IPS-11a (cell line): ENCODE results near the gene NME5.
"Not testable (repeated sequence)": the region's sequence is repeated elsewhere in the genome, so short reads cannot be mapped to it uniquely, and the experiment has no call there.

ENCODE experiments used
- H3K4me3 ChIP-seq: one replicate; pipeline ENCODE4 v1.5.1; 2013; ENCODE audit warnings: low read depth, low read length, control low read depth

Gene NME5

DNA sequence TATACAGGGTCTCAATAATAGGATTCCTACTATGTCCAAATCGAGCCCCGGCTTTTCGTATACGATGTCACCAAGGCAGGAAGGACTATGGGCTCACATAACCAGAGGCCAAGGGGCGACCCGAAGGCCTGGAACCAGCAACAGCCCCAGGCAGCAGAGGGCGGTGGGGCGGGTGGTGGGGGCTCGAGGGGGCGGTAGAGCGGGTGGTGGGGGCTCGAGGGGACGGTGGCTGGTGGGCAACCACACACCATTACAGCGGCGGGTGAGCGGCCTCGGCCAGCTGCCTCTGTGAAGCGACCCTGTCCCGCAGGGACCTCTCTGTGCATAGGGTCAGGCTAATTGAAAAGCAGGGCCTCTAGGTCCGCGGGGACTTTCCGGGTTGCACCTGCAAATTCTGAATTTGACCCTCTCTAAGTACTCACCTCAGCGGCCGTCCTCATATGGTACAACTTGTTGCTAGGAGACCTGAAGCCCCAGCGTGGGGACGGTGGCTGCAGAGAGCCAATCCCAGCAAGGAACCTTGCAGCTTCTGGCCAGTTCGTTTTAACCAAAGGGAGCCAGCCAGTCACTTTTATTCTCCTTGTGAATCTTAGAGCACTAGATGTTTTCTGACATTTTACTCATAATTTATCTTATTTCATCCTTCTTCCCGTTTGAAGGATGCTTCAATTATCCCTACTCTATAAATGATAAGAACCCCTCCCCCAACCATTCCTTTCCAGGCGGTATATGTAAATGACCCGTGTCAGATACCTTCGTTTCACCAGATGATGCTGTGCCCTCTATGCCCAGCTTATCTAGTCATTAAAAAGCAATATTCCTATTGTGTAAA is at the start of gene NME5:
NME5 (minus strand) TSS at position 480 of the 832 bp plus-strand sequence. CDS start 648 bp downstream, outside the sequence.
- peak within 1 kb of the TSS; percentile 60 for H3K4me3 ChIP-seq

DNA sequence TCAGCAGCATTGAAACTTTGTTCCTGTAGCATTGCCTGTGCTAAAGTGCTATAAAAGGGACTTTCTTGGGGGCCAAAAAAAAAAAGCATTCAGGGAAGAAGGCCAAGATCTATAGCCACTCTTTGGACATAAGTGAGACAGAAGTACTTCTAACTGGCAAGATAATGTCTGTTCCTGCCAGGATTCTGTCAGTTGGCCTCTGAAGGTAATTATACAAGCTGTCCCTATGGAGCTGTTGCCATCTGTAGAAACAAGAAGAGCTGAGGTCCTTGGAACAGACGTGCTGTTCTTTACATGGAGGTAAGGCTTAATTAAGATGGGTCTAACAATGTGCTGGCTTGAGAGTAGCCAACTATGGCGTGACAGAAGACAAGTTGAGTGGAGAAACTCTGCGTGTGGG is 49.4 kb upstream of the NME5 start:
- H3K4me3 ChIP-seq, result no peak overlapping the region

DNA sequence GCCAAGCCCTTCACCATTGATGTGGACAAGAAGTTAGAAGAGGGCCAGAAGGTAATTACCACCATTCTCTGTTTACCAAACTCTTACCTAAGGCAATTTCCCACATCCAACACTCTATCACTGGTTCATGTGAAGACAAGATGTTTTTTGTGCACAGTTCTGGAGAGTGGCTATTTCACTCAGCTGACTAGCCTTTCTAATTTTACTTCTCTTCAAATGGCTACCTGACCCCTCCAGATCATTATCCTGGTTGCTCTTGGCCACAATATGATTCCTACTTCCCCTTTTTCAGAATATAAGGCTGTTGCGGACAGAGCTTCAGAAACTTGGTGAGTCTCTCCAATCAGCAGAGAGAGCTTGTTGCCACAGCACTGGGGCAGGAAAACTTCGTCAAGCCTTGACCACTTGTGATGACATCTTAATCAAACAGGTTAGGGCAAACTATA is 46.8 kb upstream of the NME5 start:
- H3K4me3 ChIP-seq, result no peak overlapping the region

DNA sequence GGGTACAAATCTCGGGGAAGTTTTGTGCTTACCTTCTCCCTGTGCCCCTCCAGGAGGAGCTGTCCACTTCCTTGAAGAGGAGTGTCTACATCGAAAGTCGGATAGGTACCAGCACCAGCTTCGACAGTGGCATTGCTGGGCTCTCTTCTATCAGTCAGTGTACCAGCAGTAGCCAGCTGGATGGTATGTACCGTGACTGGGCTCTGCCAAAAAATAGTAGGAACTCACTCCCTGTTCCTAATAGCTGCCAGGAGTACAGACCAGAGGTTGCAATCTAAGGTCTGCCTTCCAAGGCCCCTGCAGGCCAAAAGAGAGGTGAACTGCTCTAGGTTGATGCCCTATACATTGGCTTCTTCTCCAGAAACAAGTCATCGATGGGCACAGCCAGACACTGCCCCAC is 43.6 kb upstream of the NME5 start:
- H3K4me3 ChIP-seq, result no peak overlapping the region

- H3K4me3 ChIP-seq, result no peak overlapping the region
Measured at GRCh38 chr5:138180841-138181240, 41.6 kb upstream of the NME5 start.

GRCh38 chr5:138180183-138180782 is 41.1 kb upstream of the NME5 start:
- peak overlapping the region; percentile 96 for H3K4me3 ChIP-seq

DNA sequence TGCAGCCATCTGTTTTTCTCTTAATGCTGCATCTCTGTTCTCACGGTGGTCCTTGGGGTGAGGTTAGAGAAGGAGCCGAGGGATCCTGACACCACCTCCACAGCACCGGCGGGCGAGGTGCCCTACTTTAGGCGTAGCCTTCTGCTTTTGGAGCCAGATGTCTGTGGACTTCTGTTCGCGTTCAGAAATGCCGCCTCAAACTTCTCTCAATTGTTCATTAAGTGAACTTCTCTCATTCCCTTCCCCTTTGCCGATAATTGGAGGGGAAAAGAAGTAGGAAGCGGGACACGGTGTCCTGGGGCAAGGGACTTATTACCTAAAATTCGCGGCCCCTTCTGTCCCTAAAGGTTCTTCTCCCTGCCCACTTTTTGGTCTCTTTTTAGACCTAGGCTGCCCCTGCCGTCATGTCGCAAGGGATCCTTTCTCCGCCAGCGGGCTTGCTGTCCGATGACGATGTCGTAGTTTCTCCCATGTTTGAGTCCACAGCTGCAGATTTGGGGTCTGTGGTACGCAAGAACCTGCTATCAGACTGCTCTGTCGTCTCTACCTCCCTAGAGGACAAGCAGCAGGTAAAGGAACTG is 40.1 kb upstream of the NME5 start:
- H3K4me3 ChIP-seq, result peak overlapping the region; percentile 96

GRCh38 chr5:138178516-138179276 is 39.5 kb upstream of the NME5 start, which contains the start of the genes BRD8 and KIF20A:
BRD8 (minus strand) TSS chr5:138178630; CDS start chr5:138178614, 16 bp downstream.
KIF20A (plus strand) TSS chr5:138179112; CDS start chr5:138179681, 569 bp downstream.
- H3K4me3 ChIP-seq, result peak within 1 kb of the TSS; percentile 96

DNA sequence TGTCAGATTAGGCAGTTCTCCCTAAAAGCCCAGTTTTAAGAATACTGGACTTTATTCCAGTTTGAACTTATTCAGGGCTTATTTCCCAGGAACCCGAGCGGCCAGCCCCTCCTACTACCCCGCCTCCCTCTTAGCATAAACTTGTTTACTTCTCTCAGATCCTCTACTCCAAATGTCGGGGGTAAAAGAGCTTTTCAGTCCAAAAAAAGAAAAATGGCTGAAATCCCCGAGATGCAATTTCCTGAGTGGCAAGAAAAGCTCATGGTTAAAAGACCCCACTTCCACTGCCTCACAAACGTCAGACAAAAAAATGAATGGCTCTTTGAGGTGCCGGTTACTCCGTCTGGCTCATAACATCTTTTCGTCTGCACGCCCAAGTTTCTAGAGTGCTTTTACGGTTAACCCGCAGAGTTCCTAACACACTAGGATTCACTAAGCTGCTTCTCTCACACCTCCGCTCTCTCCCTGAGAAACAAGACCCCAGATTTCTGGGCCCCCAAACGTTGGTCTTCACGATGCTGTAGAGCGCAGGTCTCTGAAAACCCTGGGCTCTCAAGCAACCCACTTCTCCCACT is 38.8 kb upstream of the NME5 start:
- peak overlapping the region; percentile 96 for H3K4me3 ChIP-seq

DNA sequence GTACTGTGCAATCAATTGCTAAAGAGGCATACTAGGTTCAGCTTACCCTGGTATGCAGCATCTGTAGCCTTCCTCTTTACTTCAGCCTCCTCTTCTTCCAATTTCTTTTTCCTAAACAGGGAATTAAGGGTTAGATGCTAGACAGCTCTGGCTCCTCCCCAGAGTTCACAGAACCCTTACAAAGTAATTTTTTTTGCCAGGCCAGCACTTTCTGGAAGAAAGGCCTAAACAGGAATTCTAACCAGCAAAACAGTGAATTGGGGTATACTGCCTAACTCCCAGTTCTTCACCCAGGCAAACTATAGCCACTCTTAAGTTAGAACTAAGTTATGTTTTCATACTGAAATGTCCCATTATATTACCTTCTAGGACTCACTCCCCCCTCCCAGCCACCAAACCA is 31.1 kb upstream of the NME5 start:
- H3K4me3 ChIP-seq, result no peak overlapping the region

- no peak overlapping the region for H3K4me3 ChIP-seq
Measured at GRCh38 chr5:138169124-138169523, 29.9 kb upstream of the NME5 start.

- no peak overlapping the region for H3K4me3 ChIP-seq
Measured at GRCh38 chr5:138163721-138164120, 24.5 kb upstream of the NME5 start.

GRCh38 chr5:138160706-138161105 is 21.5 kb upstream of the NME5 start:
- H3K4me3 ChIP-seq, result no peak overlapping the region

GRCh38 chr5:138159666-138160065 is 20.4 kb upstream of the NME5 start:
- no peak overlapping the region for H3K4me3 ChIP-seq

GRCh38 chr5:138157626-138158025 is 18.4 kb upstream of the NME5 start:
- no peak overlapping the region for H3K4me3 ChIP-seq

DNA sequence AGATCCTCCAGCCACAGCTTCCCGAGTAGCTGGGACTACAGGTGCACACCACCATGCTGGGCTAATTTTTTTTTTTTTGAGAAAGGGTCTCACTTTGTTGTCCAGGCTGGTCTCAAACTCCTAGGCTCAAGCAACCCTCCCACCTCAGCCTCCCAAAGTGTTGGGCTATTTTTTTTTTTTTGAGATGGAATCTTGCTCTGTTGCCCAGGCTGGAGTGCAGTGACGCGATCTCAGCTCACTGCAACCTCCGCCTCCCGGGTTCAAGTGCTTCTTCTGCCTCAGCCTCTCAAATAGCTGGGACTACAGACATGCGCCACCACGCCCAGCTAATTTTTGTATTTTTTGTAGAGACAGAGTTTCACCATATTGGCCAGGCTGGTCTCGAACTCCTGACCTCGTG is 16.7 kb upstream of the NME5 start:
- not testable (repeated sequence) for H3K4me3 ChIP-seq

- H3K4me3 ChIP-seq, result no peak overlapping the region
Measured at GRCh38 chr5:138149530-138149929, 10.3 kb upstream of the NME5 start.

DNA sequence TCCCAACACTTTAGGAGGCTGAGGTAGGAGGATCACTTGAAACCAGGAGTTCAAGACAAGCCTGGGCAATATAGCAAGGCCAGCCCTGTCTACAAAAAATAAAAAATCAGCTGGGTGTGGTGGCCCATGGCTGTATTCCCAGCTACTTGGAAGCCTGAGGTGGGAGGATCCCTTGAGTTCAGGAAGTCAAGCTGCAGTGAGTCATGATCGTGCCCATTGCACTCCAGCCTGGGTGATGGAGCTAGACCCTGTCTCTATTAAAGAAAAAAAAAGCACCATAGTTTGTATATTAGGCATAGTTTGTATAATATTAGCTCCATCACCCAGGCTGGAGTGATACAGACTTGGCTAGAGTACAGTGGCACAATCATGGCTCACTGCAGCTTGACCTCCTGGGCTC is 9.6 kb upstream of the NME5 start:
- no peak overlapping the region for H3K4me3 ChIP-seq

- H3K4me3 ChIP-seq, result not testable (repeated sequence)
Measured at GRCh38 chr5:138143578-138143977, 4.3 kb upstream of the NME5 start.

DNA sequence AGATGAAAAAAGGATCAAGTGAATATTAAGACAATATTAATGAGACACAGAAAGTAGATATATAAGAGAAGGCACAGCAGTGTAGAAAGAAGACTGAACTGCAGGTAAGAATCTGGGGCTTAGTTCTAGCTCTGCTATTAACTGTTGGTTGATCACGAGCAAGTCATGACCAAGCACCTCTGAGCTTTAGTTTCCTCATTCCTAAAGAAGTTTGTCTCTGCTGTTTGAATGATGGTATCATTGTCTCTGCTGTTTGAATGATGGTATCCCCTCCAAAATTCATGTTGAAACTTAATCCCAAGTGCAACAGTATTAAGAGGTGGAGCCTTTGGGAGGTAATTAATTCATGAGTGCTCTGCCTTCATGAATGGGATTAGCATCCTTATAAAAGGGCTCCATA is 2.5 kb upstream of the NME5 start:
- H3K4me3 ChIP-seq, result no peak overlapping the region

DNA sequence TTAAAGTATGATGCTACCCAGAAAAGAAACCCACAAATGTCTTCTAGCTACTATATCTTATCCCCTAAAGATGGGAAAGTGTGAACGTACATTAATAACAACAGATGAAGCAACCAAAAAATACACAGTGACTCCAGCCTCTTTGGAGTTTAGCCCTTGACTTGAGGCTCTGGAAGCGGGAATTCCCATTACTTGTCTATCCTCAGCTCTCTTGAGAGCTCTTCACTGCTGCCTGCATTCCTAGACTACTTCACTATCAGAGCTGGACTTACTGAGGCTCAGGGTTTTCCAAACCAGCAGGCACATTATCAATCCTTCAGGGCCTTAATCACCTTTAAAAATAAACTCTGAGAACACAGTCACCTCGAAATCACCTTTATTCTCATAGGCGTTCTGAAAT is 1.0 kb upstream of the NME5 start:
- no peak overlapping the region for H3K4me3 ChIP-seq
